Measurements from ENCODE around the gene RAB27A. TPM values are rescaled to one million over a fixed set of nuclear protein-coding genes. Genes with fewer than 3 reads are reported as not detected.

Gene RAB27A
- 13.3 and 18.2 TPM in 2 replicates for total RNA-seq

GRCh38 chr15:55289746-55290527, at the start of gene RAB27A:
RAB27A (minus strand) TSS chr15:55289813; CDS start chr15:55234934, 54,879 bp downstream.

GRCh38 chr15:55318588-55319494, 29.2 kb upstream of the RAB27A start, which contains the start of the genes PIGB and PIGBOS1:
PIGB (plus strand) TSS chr15:55319222; CDS start chr15:55319251, 29 bp downstream.
PIGBOS1 (minus strand) TSS chr15:55319123; CDS start chr15:55317792, 1,331 bp downstream.

GRCh38 chr15:55196458-55197361, 92.9 kb downstream of the RAB27A start, which contains the start of gene RSL24D1:
RSL24D1 (minus strand) TSS chr15:55196941; CDS start chr15:55196890, 51 bp downstream.

Other genes with a start within 250 kb of the RAB27A start
- 77.0 and 98.9 TPM in 2 replicates for gene RSL24D1, start 92.9 kb downstream of the RAB27A start, total RNA-seq
- 34.0 and 34.9 TPM in 2 replicates for gene PIGBOS1, start 29.3 kb upstream of the RAB27A start, total RNA-seq
- 12.7 and 27.1 TPM in 2 replicates for gene PIGB, start 29.4 kb upstream of the RAB27A start, total RNA-seq
- gene CCPG1, start 118.5 kb upstream of the RAB27A start, total RNA-seq: 16.7 and 27.3 TPM in 2 replicates
- 2.6 and 5.8 TPM in 2 replicates for gene PIERCE2, start 118.7 kb upstream of the RAB27A start, total RNA-seq
- 0.86 and 5.1 TPM in 2 replicates for gene DNAAF4, start 218.4 kb upstream of the RAB27A start, total RNA-seq